Neuronal stem cell (in vitro differentiated cells): ENCODE results near the gene IPO4.

Source experiments
- DNase-seq: peaks from one replicate; pipeline ENCODE4 v3.0.0-alpha.2; 2013; ENCODE audit warnings: low spot score
- H2AFZ ChIP-seq: one replicate; pipeline ENCODE4 v1.6.1; 2013; ENCODE audit warnings: mild to moderate bottlenecking, low read length, inconsistent platforms
- H2AK5ac ChIP-seq: 2 replicates; pipeline ENCODE4 v1.6.1; 2013; ENCODE audit warnings: low read depth, mild to moderate bottlenecking, inconsistent platforms, low read length, moderate library complexity, mixed read lengths
- H2BK120ac ChIP-seq: 2 replicates; pipeline ENCODE4 v1.6.1; 2013; ENCODE audit warnings: low read depth, mild to moderate bottlenecking, inconsistent platforms, low read length, moderate library complexity, mixed read lengths
- H2BK12ac ChIP-seq: one replicate; pipeline ENCODE4 v1.6.1; 2013; ENCODE audit warnings: low read length, inconsistent platforms
- H2BK15ac ChIP-seq: 2 replicates; pipeline ENCODE4 v1.6.1; 2013; ENCODE audit warnings: mild to moderate bottlenecking, low read length, inconsistent platforms, mixed read lengths
- H2BK5ac ChIP-seq: one replicate; pipeline ENCODE4 v1.6.1; 2013; ENCODE audit warnings: inconsistent platforms, mild to moderate bottlenecking, low read length, moderate library complexity
- H3K14ac ChIP-seq: one replicate; pipeline ENCODE4 v1.6.1; 2013; ENCODE audit warnings: low read length, inconsistent platforms
- H3K18ac ChIP-seq: 2 replicates; pipeline ENCODE4 v1.6.1; 2013; ENCODE audit warnings: low read length, inconsistent platforms
- H3K23ac ChIP-seq: 2 replicates; pipeline ENCODE4 v1.6.1; 2013; ENCODE audit warnings: low read depth, mild to moderate bottlenecking, mixed read lengths, low read length, inconsistent platforms; ENCODE audit not compliant: poor library complexity
- H3K27ac ChIP-seq: replicated peaks from 3 replicates; pipeline ENCODE4 v1.5.1; 2013; ENCODE audit warnings: low read length, inconsistent platforms
- H3K27me3 ChIP-seq, 3 experiments: 2 replicates each; pipeline ENCODE4 v1.6.1; 2013; ENCODE audit warnings: low read length in 3 of 3, mild to moderate bottlenecking in 2 of 3, inconsistent platforms in 1 of 3, low read depth in 1 of 3, mixed read lengths in 1 of 3, moderate library complexity in 1 of 3; ENCODE audit not compliant: control insufficient read depth in 3 of 3, insufficient read depth in 3 of 3
- H3K36me3 ChIP-seq, 2 donors: replicated peaks in 1 of 2; 2 replicates each; pipeline ENCODE4 v1.6.1; 2013; ENCODE audit warnings: low read length in 2 of 2; ENCODE audit not compliant: control insufficient read depth in 2 of 2, insufficient read depth in 2 of 2
- H3K4ac ChIP-seq: 2 replicates; pipeline ENCODE4 v1.6.1; 2013; ENCODE audit warnings: inconsistent platforms, mild to moderate bottlenecking, low read length, moderate library complexity
- H3K4me1 ChIP-seq, 2 donors: 1 replicate in 1 of 2; 2 replicates in 1 of 2; pipeline ENCODE4 v1.6.1; 2013; ENCODE audit warnings: low read length in 2 of 2, low read depth in 1 of 2; ENCODE audit not compliant: control insufficient read depth in 2 of 2, insufficient read depth in 1 of 2
- H3K4me2 ChIP-seq: one replicate; pipeline ENCODE4 v1.6.1; 2013; ENCODE audit warnings: mild to moderate bottlenecking, low read length, inconsistent platforms; ENCODE audit not compliant: insufficient read depth, poor library complexity, severe bottlenecking
- H3K4me3 ChIP-seq, 2 donors: 2 replicates each; pipeline ENCODE4 v1.5.1; 2013; ENCODE audit warnings: low read length in 2 of 2, mild to moderate bottlenecking in 2 of 2, inconsistent platforms in 1 of 2, moderate library complexity in 1 of 2
- H3K79me1 ChIP-seq: one replicate; pipeline ENCODE4 v1.6.1; 2013; ENCODE audit warnings: low read depth, mild to moderate bottlenecking, inconsistent platforms, low read length, moderate library complexity
- H3K9ac ChIP-seq: one replicate; pipeline ENCODE4 v1.6.1; 2013; ENCODE audit warnings: mild to moderate bottlenecking, low read depth, low read length, inconsistent platforms; ENCODE audit not compliant: poor library complexity
- H3K9me3 ChIP-seq, 2 donors: replicated peaks in 1 of 2; 2 replicates each; pipeline versions ENCODE3 to v1.6.1; 2013; ENCODE audit warnings: low read length in 2 of 2, mild to moderate bottlenecking in 2 of 2, inconsistent platforms in 1 of 2, low read depth in 1 of 2, mixed read lengths in 1 of 2, moderate library complexity in 1 of 2; ENCODE audit not compliant: control insufficient read depth in 2 of 2, insufficient read depth in 1 of 2
- H4K8ac ChIP-seq: one replicate; pipeline ENCODE4 v1.6.1; 2013; ENCODE audit warnings: low read depth, mild to moderate bottlenecking, inconsistent platforms, low read length, moderate library complexity
- H4K91ac ChIP-seq: one replicate; pipeline ENCODE4 v1.6.1; 2013; ENCODE audit warnings: low read length, low read depth, mild to moderate bottlenecking, inconsistent platforms; ENCODE audit not compliant: poor library complexity
- WGBS, 2 donors: extraction: QIAGEN DNeasy Blood & Tissue Kit; methylation state at CpG; one replicate each; pipeline ENCODE4 v1.1.7; 2013; ENCODE audit warnings: missing lambda C conversion rate in 2 of 2, mixed read lengths in 1 of 2; ENCODE audit not compliant: insufficient read length in 2 of 2, insufficient replicate concordance in 1 of 2; ENCODE audit errors: extremely low coverage in 2 of 2; 5-methylcytosine and 5-hydroxymethylcytosine counted together

Gene IPO4

GRCh38 chr14:24151404-24152080 is 37.1 kb downstream of the IPO4 start:
- WGBS, 2 donors, result no CpG with 5 or more reads among the region's 16 CpGs
- H3K4me2 ChIP-seq, result no peak overlapping the region
- no peak overlapping the region for H3K18ac ChIP-seq
- H3K14ac ChIP-seq, result no peak overlapping the region
- H3K9ac ChIP-seq, result no peak overlapping the region
- no peak overlapping the region for H4K91ac ChIP-seq
- no peak overlapping the region for H2BK5ac ChIP-seq
- H3K27me3 ChIP-seq, result no peaks in the 10 kb centered on the region
- peaks cover 13% of the 10 kb centered on the region for H3K79me1 ChIP-seq
- no peak overlapping the region for H2BK120ac ChIP-seq
- H3K4ac ChIP-seq, result no peak overlapping the region
- peaks cover 45 to 72% of the 10 kb centered on the region in 2 donors for H3K36me3 ChIP-seq
- no peak overlapping the region for H2AK5ac ChIP-seq
- DNase-seq, result no peak
- H2BK12ac ChIP-seq, result no peak overlapping the region
- H3K4me3 ChIP-seq, result no peak overlapping the region
- H3K4me1 ChIP-seq, result peaks cover 4 to 5% of the 10 kb centered on the region in 2 donors
- no peaks in the 10 kb centered on the region for H3K9me3 ChIP-seq
- no peak overlapping the region for H3K23ac ChIP-seq
- no peak overlapping the region for H4K8ac ChIP-seq
- H3K27ac ChIP-seq, result no peak overlapping the region
- no peak overlapping the region for H2BK15ac ChIP-seq
- no peak overlapping the region for H2AFZ ChIP-seq

- Histone ChIP-seq H2AFZ (no peak overlapping the region), H3K4ac (no peak overlapping the region), H2BK15ac (no peak overlapping the region), H3K4me3 (no peak overlapping the region), H2BK120ac (no peak overlapping the region), H3K27me3 (no peaks in the 10 kb centered on the region), H2AK5ac (no peak overlapping the region), H3K79me1 (peaks cover 13% of the 10 kb centered on the region), H3K14ac (no peak overlapping the region), H3K36me3 (peaks cover 44 to 68% of the 10 kb centered on the region in 2 donors), H3K9me3 (no peaks in the 10 kb centered on the region), H4K91ac (no peak overlapping the region), H3K4me1 (peaks cover 4 to 9% of the 10 kb centered on the region in 2 donors), H3K18ac (no peak overlapping the region), H3K9ac (peak overlapping the region; percentile 13), H3K4me2 (no peak overlapping the region), H2BK12ac (no peak overlapping the region), H2BK5ac (no peak overlapping the region), H4K8ac (no peak overlapping the region), H3K27ac (no peak overlapping the region), H3K23ac (no peak overlapping the region)
- no peak for DNase-seq
- no CpG with 5 or more reads among the region's 9 CpGs for WGBS, 2 donors
Measured at GRCh38 chr14:24150993-24151392, 37.6 kb downstream of the IPO4 start.

GRCh38 chr14:24150567-24150966 is 38.0 kb downstream of the IPO4 start:
- H3K36me3 ChIP-seq, result peaks cover 41 to 63% of the 10 kb centered on the region in 2 donors
- H3K4me2 ChIP-seq, result no peak overlapping the region
- no peaks in the 10 kb centered on the region for H3K9me3 ChIP-seq
- no peak overlapping the region for H3K18ac ChIP-seq
- no peak overlapping the region for H3K4ac ChIP-seq
- no peak overlapping the region for H2BK5ac ChIP-seq
- H2BK120ac ChIP-seq, result no peak overlapping the region
- no peak overlapping the region for H2BK15ac ChIP-seq
- no peak overlapping the region for H3K9ac ChIP-seq
- no peaks in the 10 kb centered on the region for H3K27me3 ChIP-seq
- DNase-seq, result no peak
- H3K14ac ChIP-seq, result no peak overlapping the region
- H3K4me3 ChIP-seq, result no peak overlapping the region
- H2BK12ac ChIP-seq, result no peak overlapping the region
- H4K8ac ChIP-seq, result no peak overlapping the region
- no peak overlapping the region for H4K91ac ChIP-seq
- H3K79me1 ChIP-seq, result peaks cover 13% of the 10 kb centered on the region
- no peak overlapping the region for H2AK5ac ChIP-seq
- WGBS, 2 donors, result no CpG with 5 or more reads among the region's 9 CpGs
- no peak overlapping the region for H2AFZ ChIP-seq
- no peak overlapping the region for H3K23ac ChIP-seq
- H3K27ac ChIP-seq, result no peak overlapping the region
- peaks cover 7 to 13% of the 10 kb centered on the region in 2 donors for H3K4me1 ChIP-seq

- no peak overlapping the region for H2BK5ac ChIP-seq
- H3K9me3 ChIP-seq, result no peaks in the 10 kb centered on the region
- no peak overlapping the region for H3K23ac ChIP-seq
- peaks cover 7 to 17% of the 10 kb centered on the region in 2 donors for H3K4me1 ChIP-seq
- WGBS, 2 donors, result no CpG with 5 or more reads among the region's 9 CpGs
- H3K18ac ChIP-seq, result no peak overlapping the region
- H3K79me1 ChIP-seq, result peaks cover 13% of the 10 kb centered on the region
- H2AFZ ChIP-seq, result no peak overlapping the region
- H3K27ac ChIP-seq, result no peak overlapping the region
- no peak overlapping the region for H2BK12ac ChIP-seq
- H2AK5ac ChIP-seq, result no peak overlapping the region
- no peak overlapping the region for H2BK15ac ChIP-seq
- DNase-seq, result no peak
- no peak overlapping the region for H3K4ac ChIP-seq
- no peak overlapping the region for H4K91ac ChIP-seq
- H4K8ac ChIP-seq, result no peak overlapping the region
- no peak overlapping the region for H3K14ac ChIP-seq
- no peaks in the 10 kb centered on the region for H3K27me3 ChIP-seq
- H3K4me2 ChIP-seq, result no peak overlapping the region
- H3K4me3 ChIP-seq, result no peak overlapping the region
- H3K9ac ChIP-seq, result no peak overlapping the region
- H3K36me3 ChIP-seq, result peaks cover 36 to 59% of the 10 kb centered on the region in 2 donors
- no peak overlapping the region for H2BK120ac ChIP-seq
Measured at GRCh38 chr14:24150061-24150460, 38.6 kb downstream of the IPO4 start.
